HepG2 (cell line): Measurements from ENCODE around the gene SLC44A4. TPM values are rescaled to one million over a fixed set of nuclear protein-coding genes. Genes with fewer than 3 reads are reported as not detected.
A peak's percentile ranks its signal among the peaks of the same experiment; 100 is the strongest.

Experiments
- CHCHD3 ChIP-seq: sonication (generic); formaldehyde crosslinking; IDR thresholded peaks from 2 replicates; pipeline ENCODE4 v1.8.0; 2022; ENCODE audit warnings: mild to moderate bottlenecking, missing genetic modification reagents, moderate library complexity
- IKZF4 ChIP-seq: sonication (generic); formaldehyde crosslinking; IDR thresholded peaks from 2 replicates; pipeline ENCODE4 v1.5.1; 2020; ENCODE audit warnings: borderline replicate concordance, mild to moderate bottlenecking, low read depth, missing genetic modification reagents; ENCODE audit errors: not compliant biosample characterization
- NFKBIZ ChIP-seq: IDR thresholded peaks from 2 replicates; pipeline ENCODE4 v1.6.1; 2018; ENCODE audit warnings: missing genetic modification reagents, missing compliant biosample characterization
- POLR2AphosphoS5 ChIP-seq: IDR thresholded peaks from 2 replicates; pipeline ENCODE4 v1.6.1; 2012; ENCODE audit warnings: low read depth, low read length
- POLR2G ChIP-seq: fragments of 200-400 bp; formaldehyde crosslinking; IDR thresholded peaks from 2 replicates; pipeline ENCODE4 v1.6.1; 2018; ENCODE audit warnings: mild to moderate bottlenecking, low read depth, low read length, moderate library complexity
- REL ChIP-seq: sonication (generic); formaldehyde crosslinking; conservative IDR thresholded peaks from 2 replicates; pipeline ENCODE4 v1.8.0; 2022; ENCODE audit warnings: mild to moderate bottlenecking, missing genetic modification reagents, moderate library complexity
- RFXAP ChIP-seq: sonication (generic); formaldehyde crosslinking; IDR thresholded peaks from 2 replicates; pipeline ENCODE4 v1.4.0; 2020; ENCODE audit warnings: missing genetic modification reagents, borderline replicate concordance
- ZC3H4 ChIP-seq: sonication (generic); formaldehyde crosslinking; IDR thresholded peaks from 2 replicates; pipeline ENCODE4 v1.4.0; 2020; ENCODE audit warnings: missing genetic modification reagents, borderline replicate concordance
- ZFX ChIP-seq: sonication (generic); formaldehyde crosslinking; IDR thresholded peaks from 2 replicates; pipeline ENCODE4 v1.4.0; 2020; ENCODE audit warnings: mild to moderate bottlenecking, low read depth, missing genetic modification reagents, moderate library complexity
- ZNF136 ChIP-seq: sonication (generic); formaldehyde crosslinking; IDR thresholded peaks from 2 replicates; pipeline ENCODE4 v1.8.1; 2022; ENCODE audit warnings: low read depth, mild to moderate bottlenecking, moderate library complexity, missing genetic modification reagents
- ZNF331 ChIP-seq: sonication (generic); formaldehyde crosslinking; IDR thresholded peaks from 2 replicates; pipeline ENCODE4 v1.4.0; 2020; ENCODE audit warnings: missing genetic modification reagents
- ZNF33A ChIP-seq: sonication (generic); formaldehyde crosslinking; IDR thresholded peaks from 2 replicates; pipeline ENCODE4 v1.5.1; 2020; ENCODE audit warnings: missing genetic modification reagents, mild to moderate bottlenecking, moderate library complexity, borderline replicate concordance
- ZNF484 ChIP-seq: sonication (generic); formaldehyde crosslinking; IDR thresholded peaks from 2 replicates; pipeline ENCODE4 v1.5.1; 2020; ENCODE audit warnings: mild to moderate bottlenecking, low read depth, missing genetic modification reagents, borderline replicate concordance
- ZNF496 ChIP-seq: sonication (generic); formaldehyde crosslinking; IDR thresholded peaks from 2 replicates; pipeline ENCODE4 v1.8.1; 2023; ENCODE audit warnings: mild to moderate bottlenecking, moderate library complexity, missing genetic modification reagents; ENCODE audit not compliant: insufficient replicate concordance
- ZNF790 ChIP-seq: sonication (generic); formaldehyde crosslinking; IDR thresholded peaks from 2 replicates; pipeline ENCODE4 v1.8.0; 2022; ENCODE audit warnings: missing genetic modification reagents, mild to moderate bottlenecking, borderline replicate concordance
- ZSCAN21 ChIP-seq: sonication (generic); formaldehyde crosslinking; IDR thresholded peaks from 2 replicates; pipeline ENCODE4 v1.8.0; 2022; ENCODE audit warnings: mild to moderate bottlenecking, missing genetic modification reagents, moderate library complexity, borderline replicate concordance
- ZSCAN25 ChIP-seq: sonication (generic); formaldehyde crosslinking; IDR thresholded peaks from 2 replicates; pipeline ENCODE4 v1.8.0; 2022; ENCODE audit warnings: mild to moderate bottlenecking, missing genetic modification reagents
- polyA plus RNA-seq, 8 experiments: library from polyadenylated mRNA; depleted of rRNA in 3 of 8; stranded (reverse) in 7 of 8; unstranded in 1 of 8; fragments of >200 nt; fragmentation: Illumina TruSeq in 4 of 8; extraction: Trizol in 4 of 8; gene quantifications; 2 replicates each; pipeline versions ENCODE4 v1.2.1 to v1.2.3, GENCODE V29; 2011 to 2016; ENCODE audit warnings: low read depth in 4 of 8, missing spikeins in 1 of 8, mixed read lengths in 1 of 8; ENCODE audit not compliant: insufficient read depth in 1 of 8
- total RNA-seq, 5 experiments: library from RNA; depleted of rRNA; stranded (reverse); fragments of >200 nt; fragmentation: Illumina TruSeq; extraction: Trizol; gene quantifications; 2 replicates each; pipeline ENCODE4 v1.2.3, GENCODE V29; 2016; ENCODE audit warnings: low read depth in 1 of 5
- TF ChIP-seq, protein P1 (sequence below): sonication (generic); formaldehyde crosslinking; IDR thresholded peaks from 2 replicates; pipeline ENCODE4 v1.4.0; 2020; ENCODE audit warnings: missing genetic modification reagents
- TF ChIP-seq, protein P2 (sequence below): sonication (generic); formaldehyde crosslinking; IDR thresholded peaks from 2 replicates; pipeline ENCODE4 v1.4.0; 2020; ENCODE audit warnings: missing genetic modification reagents, mild to moderate bottlenecking, borderline replicate concordance

Gene SLC44A4
- total and polyA plus RNA-seq, 2 of the 13 experiments (the other 11 are each of a cell fraction or from before 2014, with no cell fraction given) = 3.5 to 5.9 TPM

DNA sequence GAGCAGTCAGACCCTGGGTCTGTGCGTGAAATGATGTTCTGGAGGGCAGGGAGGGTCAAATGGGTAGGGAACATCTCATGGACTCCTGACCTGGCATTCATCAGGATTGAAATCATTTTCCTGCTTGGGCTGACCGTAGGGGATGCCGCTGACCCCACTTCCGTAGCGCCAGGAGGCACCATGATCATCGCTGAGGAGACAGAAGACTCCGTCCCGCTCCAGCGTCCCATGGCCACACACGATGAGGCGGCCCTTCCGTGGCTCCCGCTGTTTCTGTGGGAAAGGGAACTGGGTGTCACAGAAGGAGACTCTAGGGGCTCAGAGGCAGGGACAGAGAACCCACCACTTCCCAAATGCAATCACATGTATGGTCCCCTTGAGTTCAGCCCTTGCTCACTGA lies 18.4 kb downstream of the SLC44A4 start (continued):
- TF ChIP-seq ZNF33A (CRISPR knock-in tag) (no peak), ZNF331 (no peak), ZSCAN21 (CRISPR knock-in tag) (0 out of 2 replicates have a peak, but pooled peaks have one; percentile 2), CHCHD3 (CRISPR knock-in tag) (no peak), REL (CRISPR knock-in tag) (no peak), ZNF790 (CRISPR knock-in tag) (no peak), RFXAP (no peak), ZFX (CRISPR knock-in tag) (no peak), ZNF484 (no peak), IKZF4 (no peak), NFKBIZ (CRISPR knock-in tag) (no peak), POLR2AphosphoS5 (0 out of 2 replicates have a peak, but pooled peaks have one; percentile 1), ZNF496 (CRISPR knock-in tag) (no peak), ZSCAN25 (CRISPR knock-in tag) (no peak), ZC3H4 (CRISPR knock-in tag) (no peak), POLR2G (peak; percentile 12; the same call in 1 of the 2 replicates), ZNF136 (CRISPR knock-in tag) (no peak)
- TF ChIP-seq, protein P1, sequence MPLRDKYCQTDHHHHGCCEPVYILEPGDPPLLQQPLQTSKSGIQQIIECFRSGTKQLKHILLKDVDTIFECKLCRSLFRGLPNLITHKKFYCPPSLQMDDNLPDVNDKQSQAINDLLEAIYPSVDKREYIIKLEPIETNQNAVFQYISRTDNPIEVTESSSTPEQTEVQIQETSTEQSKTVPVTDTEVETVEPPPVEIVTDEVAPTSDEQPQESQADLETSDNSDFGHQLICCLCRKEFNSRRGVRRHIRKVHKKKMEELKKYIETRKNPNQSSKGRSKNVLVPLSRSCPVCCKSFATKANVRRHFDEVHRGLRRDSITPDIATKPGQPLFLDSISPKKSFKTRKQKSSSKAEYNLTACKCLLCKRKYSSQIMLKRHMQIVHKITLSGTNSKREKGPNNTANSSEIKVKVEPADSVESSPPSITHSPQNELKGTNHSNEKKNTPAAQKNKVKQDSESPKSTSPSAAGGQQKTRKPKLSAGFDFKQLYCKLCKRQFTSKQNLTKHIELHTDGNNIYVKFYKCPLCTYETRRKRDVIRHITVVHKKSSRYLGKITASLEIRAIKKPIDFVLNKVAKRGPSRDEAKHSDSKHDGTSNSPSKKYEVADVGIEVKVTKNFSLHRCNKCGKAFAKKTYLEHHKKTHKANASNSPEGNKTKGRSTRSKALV (CRISPR knock-in tag) = no peak
- TF ChIP-seq, protein P2, sequence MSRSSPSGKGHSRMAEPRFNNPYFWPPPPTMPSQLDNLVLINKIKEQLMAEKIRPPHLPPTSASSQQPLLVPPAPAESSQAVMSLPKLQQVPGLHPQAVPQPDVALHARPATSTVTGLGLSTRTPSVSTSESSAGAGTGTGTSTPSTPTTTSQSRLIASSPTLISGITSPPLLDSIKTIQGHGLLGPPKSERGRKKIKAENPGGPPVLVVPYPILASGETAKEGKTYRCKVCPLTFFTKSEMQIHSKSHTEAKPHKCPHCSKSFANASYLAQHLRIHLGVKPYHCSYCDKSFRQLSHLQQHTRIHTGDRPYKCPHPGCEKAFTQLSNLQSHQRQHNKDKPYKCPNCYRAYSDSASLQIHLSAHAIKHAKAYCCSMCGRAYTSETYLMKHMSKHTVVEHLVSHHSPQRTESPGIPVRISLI = no peak
- TF ChIP-seq, all 625 proteins: peak for 6
